Fibroblast of mammary gland (primary cell): ENCODE results near the gene TBC1D9B.
A peak's percentile ranks its signal among the peaks of the same experiment; 100 is the strongest.

Experiments
- DNase-seq: peaks from one replicate; pipeline ENCODE4 v3.0.0-alpha.2; 2010; ENCODE audit warnings: low read depth
- H3K4me3 ChIP-seq: 2 replicates; pipeline ENCODE4 v1.5.1; 2011; ENCODE audit warnings: low read depth, mild to moderate bottlenecking, low read length, moderate library complexity; ENCODE audit not compliant: control insufficient read depth
- TF ChIP-seq, protein P1 (sequence below): conservative IDR thresholded peaks from 2 replicates; pipeline ENCODE4 v1.5.1; 2011; ENCODE audit warnings: low read depth, low read length, inconsistent platforms; ENCODE audit not compliant: control insufficient read depth, insufficient read depth

The TBC1D9B gene

DNA sequence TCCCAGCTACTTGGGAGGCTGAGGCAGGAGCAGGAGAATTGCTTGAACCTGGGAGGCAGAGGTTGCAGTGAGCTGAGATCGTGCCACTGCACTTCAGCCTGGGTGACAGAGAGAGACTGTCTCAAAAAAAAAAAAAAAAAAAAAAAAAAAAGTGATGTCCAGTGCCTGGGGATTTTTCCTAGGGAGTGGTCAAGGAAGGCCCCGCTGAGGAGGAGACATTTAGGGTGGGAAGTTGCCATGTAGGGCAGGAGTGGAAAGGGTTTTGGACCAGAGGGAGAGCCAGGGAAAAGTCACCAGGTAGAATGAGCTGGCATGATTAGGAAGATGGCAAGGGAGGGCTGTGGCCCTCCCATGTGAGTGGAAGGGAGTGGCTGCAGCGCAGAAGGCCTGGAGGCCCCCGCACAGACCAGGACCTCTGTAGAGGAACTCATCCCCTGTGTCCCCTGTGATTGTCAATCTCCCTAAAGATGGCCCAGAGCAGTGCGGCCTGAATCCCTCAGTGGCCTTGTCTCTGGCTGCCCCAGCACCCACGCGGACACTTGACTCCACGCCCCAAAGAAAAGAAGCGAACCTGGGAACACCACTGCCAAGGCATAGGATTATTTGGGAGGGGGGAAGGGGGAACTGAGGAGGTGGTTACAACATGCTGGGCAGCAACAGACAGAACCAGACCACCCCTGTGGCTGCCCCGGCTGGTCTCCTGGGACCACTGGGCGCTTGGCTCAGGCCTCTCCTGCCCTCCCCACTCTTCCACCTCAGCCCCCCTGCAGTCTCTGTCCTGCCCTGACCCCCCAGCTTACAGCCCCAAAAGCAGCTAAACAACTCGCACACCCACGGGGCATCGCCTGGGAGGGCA is 89.6 kb downstream of the TBC1D9B start:
- DNase-seq, result no peak
- TF ChIP-seq, protein P1, sequence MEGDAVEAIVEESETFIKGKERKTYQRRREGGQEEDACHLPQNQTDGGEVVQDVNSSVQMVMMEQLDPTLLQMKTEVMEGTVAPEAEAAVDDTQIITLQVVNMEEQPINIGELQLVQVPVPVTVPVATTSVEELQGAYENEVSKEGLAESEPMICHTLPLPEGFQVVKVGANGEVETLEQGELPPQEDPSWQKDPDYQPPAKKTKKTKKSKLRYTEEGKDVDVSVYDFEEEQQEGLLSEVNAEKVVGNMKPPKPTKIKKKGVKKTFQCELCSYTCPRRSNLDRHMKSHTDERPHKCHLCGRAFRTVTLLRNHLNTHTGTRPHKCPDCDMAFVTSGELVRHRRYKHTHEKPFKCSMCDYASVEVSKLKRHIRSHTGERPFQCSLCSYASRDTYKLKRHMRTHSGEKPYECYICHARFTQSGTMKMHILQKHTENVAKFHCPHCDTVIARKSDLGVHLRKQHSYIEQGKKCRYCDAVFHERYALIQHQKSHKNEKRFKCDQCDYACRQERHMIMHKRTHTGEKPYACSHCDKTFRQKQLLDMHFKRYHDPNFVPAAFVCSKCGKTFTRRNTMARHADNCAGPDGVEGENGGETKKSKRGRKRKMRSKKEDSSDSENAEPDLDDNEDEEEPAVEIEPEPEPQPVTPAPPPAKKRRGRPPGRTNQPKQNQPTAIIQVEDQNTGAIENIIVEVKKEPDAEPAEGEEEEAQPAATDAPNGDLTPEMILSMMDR, result no peak
- H3K4me3 ChIP-seq, result peak overlapping the region; percentile 5

DNA sequence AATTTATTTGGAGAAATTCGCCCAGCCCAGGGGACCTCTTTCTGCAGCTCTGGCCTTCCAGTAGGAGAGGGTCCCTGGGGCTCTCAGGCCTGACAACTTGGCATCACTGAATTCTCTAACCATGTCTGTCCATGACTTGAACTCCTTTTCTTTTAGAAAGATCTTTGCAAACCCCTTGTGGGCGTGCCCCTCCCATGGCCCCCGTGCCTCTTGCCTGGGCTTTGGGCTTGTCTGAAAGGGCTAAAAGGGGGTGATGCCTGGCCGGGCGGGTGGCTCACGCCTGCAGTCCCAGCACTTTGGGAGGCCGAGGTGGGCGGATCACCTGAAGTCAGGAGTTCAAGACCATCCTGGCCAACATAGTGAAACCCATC is 90.2 kb downstream of the TBC1D9B start:
- DNase-seq, result no peak
- H3K4me3 ChIP-seq, result peak overlapping the region; percentile 29
- TF ChIP-seq, protein P1, result no peak

DNA sequence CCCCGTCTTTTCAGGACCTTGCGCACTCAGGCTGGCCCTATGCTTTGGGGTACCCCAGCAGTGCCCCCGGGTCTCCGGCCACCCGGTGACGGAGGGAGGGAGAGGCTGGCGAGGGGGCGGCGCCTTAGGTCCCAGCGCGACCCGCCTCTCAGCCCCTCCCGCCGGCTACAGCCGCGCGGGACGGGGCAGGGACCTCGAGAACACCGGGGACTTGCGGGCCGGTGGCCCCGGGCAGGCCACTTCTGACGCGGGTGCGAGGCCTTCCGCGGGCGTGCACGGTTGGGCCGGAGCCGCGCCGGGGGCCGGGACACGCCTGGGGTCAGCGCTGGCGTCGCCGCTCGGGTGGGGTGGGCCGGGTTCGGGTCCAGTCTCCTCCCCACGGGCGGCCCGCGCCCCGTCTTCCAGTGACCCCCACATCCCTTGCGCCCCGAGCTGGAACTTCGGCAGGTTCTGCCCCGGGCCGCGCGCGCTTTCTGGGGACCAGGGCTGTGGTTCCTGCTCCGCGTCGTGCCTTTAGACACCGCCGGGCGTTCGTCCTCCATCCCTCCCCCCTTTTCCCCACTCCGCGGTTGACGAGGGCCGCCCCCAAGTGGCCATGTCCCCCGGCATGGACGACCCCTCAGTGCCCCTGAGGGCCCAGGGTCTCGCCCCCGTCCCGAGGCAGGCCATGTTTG is 90.8 kb downstream of the TBC1D9B start:
- H3K4me3 ChIP-seq, result peak overlapping the region; percentile 29
- DNase-seq, result no peak
- TF ChIP-seq, protein P1, result no peak

DNA sequence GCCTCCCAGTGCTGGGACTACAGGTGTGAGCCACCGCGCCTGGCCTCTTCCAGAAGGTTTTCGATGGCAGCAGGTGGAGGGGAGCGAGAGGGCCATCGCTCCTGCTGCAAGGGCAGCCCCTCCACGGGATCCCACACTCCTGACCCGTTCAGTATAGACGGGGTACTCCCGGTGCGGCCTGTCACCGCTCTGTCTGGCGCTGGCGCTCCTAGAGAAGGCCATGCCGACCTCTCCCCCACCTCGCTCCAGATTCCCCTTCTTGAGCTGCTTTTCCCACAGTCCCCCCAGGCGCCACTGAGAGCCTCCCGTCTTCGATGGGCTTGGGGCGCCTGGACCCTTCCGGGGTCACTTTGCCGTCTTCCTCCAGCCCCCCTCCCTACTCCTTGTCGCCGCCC is 91.3 kb downstream of the TBC1D9B start:
- TF ChIP-seq, protein P1, result no peak
- DNase-seq, result no peak
- H3K4me3 ChIP-seq, result no peak overlapping the region

DNA sequence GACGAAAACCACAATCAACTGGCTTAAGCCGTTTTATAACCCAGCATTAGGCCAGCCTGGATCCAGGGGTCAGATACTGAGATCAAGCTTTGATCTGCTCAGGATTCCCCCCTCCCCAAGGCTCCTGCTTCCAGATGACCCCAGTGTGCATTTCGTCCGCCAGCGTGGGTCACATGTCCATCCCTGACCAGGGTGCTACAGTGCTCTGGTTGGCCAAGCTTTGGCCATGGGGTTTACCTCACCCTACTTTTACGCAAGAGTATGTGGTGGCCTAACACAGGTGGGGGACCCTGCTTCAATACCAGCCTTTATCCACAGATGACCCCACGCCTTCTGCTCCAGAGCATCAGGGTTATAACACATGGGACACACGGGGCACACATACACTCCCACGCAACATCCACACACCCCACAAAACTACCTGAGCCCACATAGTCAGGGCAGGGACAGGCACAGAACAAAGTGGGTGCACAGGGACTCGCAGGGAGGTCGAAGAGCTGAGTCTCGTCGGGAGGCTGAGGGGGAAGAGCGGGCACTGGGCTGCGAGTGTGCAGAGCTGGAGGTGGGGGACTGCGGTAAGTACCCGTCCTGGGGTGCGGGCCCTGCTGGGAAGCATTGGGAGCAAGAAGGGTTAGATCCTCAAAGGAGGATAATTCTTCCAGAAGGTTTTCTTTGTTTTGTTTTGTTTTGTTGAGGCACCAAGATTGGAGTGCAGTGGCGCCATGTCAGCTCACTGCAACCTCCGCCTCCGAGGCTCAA is 92.0 kb downstream of the TBC1D9B start:
- no peak overlapping the region for H3K4me3 ChIP-seq
- DNase-seq, result no peak
- TF ChIP-seq, protein P1, result no peak

DNA sequence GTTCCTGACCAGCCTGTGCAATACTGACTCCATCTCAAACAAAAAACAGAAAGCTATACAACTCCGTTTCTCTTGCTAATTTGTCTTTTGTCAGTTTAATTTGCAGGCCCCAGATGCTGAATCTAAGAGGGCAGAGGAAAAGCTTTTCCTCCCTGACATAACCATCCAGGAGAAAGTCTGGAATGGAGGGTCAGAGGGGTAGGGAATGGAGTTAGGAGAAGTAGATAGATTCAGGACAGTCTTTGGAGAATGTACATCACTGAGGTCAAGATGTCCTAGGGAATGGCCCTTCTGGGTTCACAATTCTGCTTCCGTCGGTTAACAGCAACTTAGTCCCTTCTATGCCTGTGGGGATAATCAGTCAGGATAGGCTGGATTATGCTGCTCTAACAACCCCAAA is 93.6 kb downstream of the TBC1D9B start:
- DNase-seq, result no peak
- TF ChIP-seq, protein P1, result no peak
- H3K4me3 ChIP-seq, result no peak overlapping the region
